Transverse colon (tissue), 4 donors: Measurements from ENCODE around the gene GABRB3. TPM values are rescaled to one million over a fixed set of nuclear protein-coding genes. Genes with fewer than 3 reads are reported as not detected.
"Not testable (repeated sequence)": the region's sequence is repeated elsewhere in the genome, so short reads cannot be mapped to it uniquely, and the experiment has no call there.

ENCODE experiments used
- DNase-seq: peaks from one replicate; pipeline ENCODE4 v3.0.0-alpha.2; 2019
- H3K27ac ChIP-seq, 4 donors: fragments of 200-600 bp; sonication (generic); 2 replicates each; pipeline ENCODE4 v1.5.1; 2016 to 2018; ENCODE audit warnings: inconsistent platforms in 4 of 4
- H3K27me3 ChIP-seq: fragments of 200-600 bp; sonication (generic); 2 replicates; pipeline ENCODE4 v1.5.1; 2017; ENCODE audit warnings: inconsistent platforms
- H3K36me3 ChIP-seq, 4 donors: fragments of 200-600 bp; sonication (generic); 2 replicates each; pipeline ENCODE4 v1.5.1; 2017 to 2019; ENCODE audit warnings: inconsistent platforms in 4 of 4
- H3K4me1 ChIP-seq, 4 donors: fragments of 200-600 bp; sonication (generic); 2 replicates each; pipeline ENCODE4 v1.5.1; 2017 to 2020; ENCODE audit warnings: inconsistent platforms in 4 of 4
- H3K4me3 ChIP-seq, 4 donors: fragments of 200-600 bp; sonication (generic); 1 replicate in 1 of 4; 2 replicates in 3 of 4; pipeline versions ENCODE4 v1.5.1 to v1.6.1; 2017 to 2019; ENCODE audit warnings: inconsistent platforms in 4 of 4
- H3K9me3 ChIP-seq, 2 donors: fragments of 200-600 bp; sonication (generic); 2 replicates each; pipeline ENCODE4 v1.5.1; 2017 to 2019; ENCODE audit warnings: inconsistent platforms in 2 of 2
- EP300 ChIP-seq: sonication (generic); formaldehyde crosslinking; IDR thresholded peaks from one replicate; pipeline ENCODE4 v1.6.1; 2017; ENCODE audit warnings: antibody characterized with exemption, low read depth
- POLR2A ChIP-seq: fragments of 450-650 bp; IDR thresholded peaks from one replicate; pipeline ENCODE4 v1.6.1; 2016; ENCODE audit warnings: antibody characterized with exemption, mild to moderate bottlenecking, moderate library complexity
- POLR2AphosphoS5 ChIP-seq, 3 donors: sonication (generic); formaldehyde crosslinking; IDR thresholded peaks; one replicate each; pipeline ENCODE4 v1.6.1; 2016; ENCODE audit warnings: antibody characterized with exemption in 3 of 3
- WGBS, 2 donors: methylation state at CpG; one replicate each; pipeline ENCODE4 v1.1.5; 2018; ENCODE audit warnings: low coverage in 1 of 2; 5-methylcytosine and 5-hydroxymethylcytosine counted together
- in situ Hi-C, 4 donors: fragments of 200-750 bp; cut with MboI; loops; one replicate each; pipeline versions ENCODE4 v1.15.0 to v1.15.1; 2017; ENCODE audit warnings: low sequenced_read_pairs in 3 of 4, low pct_ligation_motif_present in 1 of 4, low pct_unique_long_range_greater_than_20kb in 1 of 4
- intact Hi-C: fragments of 100-400 bp; cut with DNase I; formaldehyde crosslinking; loops from one replicate; pipeline ENCODE4 v1.15.1; 2023; ENCODE audit warnings: low total_unique reads
- total RNA-seq, 4 donors: library from RNA; depleted of rRNA; stranded (reverse); fragments of >200 nt; gene quantifications; one replicate each; pipeline ENCODE4 v1.1.0, GENCODE V29; 2016
- TF ChIP-seq, protein P1 (sequence below), 5 experiments: fragments of 200-600 bp in 3 of 5; fragments of 450-650 bp in 2 of 5; sonication (generic) in 3 of 5; IDR thresholded peaks; 1 replicate in 2 of 5; 2 replicates in 3 of 5; pipeline ENCODE4 v1.5.1; 2016 to 2017; ENCODE audit warnings: antibody characterized with exemption in 5 of 5, inconsistent platforms in 3 of 5, mild to moderate bottlenecking in 2 of 5, moderate library complexity in 1 of 5

The GABRB3 gene
- total RNA-seq, 4 donors from 2014 or later: 0.20 to 3.8 (median 1.2) TPM

GRCh38 chr15:26724381-26725150 is 48.3 kb downstream of the GABRB3 start:
- in situ Hi-C loops: no loop called here
- 88% methylated on average over 2 of the region's 2 CpGs; no CpG with 5 or more reads in 1 of the 2 donors for WGBS, 2 donors
- H3K4me3 ChIP-seq: no peak overlapping the region

GRCh38 chr15:26722621-26723160 is 50.2 kb downstream of the GABRB3 start:
- Histone ChIP-seq H3K27ac (no peak overlapping the region), H3K4me1 (no peaks in the 10 kb centered on the region), H3K4me3 (no peak overlapping the region), H3K27me3 (no peaks in the 10 kb centered on the region), H3K36me3 (no peaks in the 10 kb centered on the region), H3K9me3 (peaks cover 4 to 10% of the 10 kb centered on the region in 2 donors)
- TF ChIP-seq POLR2AphosphoS5 (IDR thresholded peaks at IDR 0.05): no peak
- no peak for TF ChIP-seq POLR2A
- no peak for TF ChIP-seq EP300
- TF ChIP-seq, protein P1, sequence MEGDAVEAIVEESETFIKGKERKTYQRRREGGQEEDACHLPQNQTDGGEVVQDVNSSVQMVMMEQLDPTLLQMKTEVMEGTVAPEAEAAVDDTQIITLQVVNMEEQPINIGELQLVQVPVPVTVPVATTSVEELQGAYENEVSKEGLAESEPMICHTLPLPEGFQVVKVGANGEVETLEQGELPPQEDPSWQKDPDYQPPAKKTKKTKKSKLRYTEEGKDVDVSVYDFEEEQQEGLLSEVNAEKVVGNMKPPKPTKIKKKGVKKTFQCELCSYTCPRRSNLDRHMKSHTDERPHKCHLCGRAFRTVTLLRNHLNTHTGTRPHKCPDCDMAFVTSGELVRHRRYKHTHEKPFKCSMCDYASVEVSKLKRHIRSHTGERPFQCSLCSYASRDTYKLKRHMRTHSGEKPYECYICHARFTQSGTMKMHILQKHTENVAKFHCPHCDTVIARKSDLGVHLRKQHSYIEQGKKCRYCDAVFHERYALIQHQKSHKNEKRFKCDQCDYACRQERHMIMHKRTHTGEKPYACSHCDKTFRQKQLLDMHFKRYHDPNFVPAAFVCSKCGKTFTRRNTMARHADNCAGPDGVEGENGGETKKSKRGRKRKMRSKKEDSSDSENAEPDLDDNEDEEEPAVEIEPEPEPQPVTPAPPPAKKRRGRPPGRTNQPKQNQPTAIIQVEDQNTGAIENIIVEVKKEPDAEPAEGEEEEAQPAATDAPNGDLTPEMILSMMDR (IDR thresholded peaks at IDR 0.05): no peak
- in situ Hi-C loops (no loop called here), intact Hi-C loops (no loop called here)
- no peak for DNase-seq
- WGBS, 2 donors: 55 to 66% methylated on average over 5 of the region's 5 CpGs

More at GRCh38 chr15:26724381-26725150, 48.3 kb downstream of the GABRB3 start:
- H3K9me3 ChIP-seq: peaks cover 4 to 5% of the 10 kb centered on the region in 2 donors
- no peaks in the 10 kb centered on the region for H3K36me3 ChIP-seq
- H3K4me1 ChIP-seq: no peaks in the 10 kb centered on the region
- H3K27ac ChIP-seq: no peak overlapping the region
- intact Hi-C loops: no loop called here
- TF ChIP-seq POLR2AphosphoS5 (IDR thresholded peaks at IDR 0.05): no peak
- TF ChIP-seq EP300: no peak
- TF ChIP-seq, protein P1 (IDR thresholded peaks at IDR 0.05): no peak
- no peak for TF ChIP-seq POLR2A
- no peaks in the 10 kb centered on the region for H3K27me3 ChIP-seq
- no peak for DNase-seq

GRCh38 chr15:26721232-26721967 is 51.5 kb downstream of the GABRB3 start:
- Histone ChIP-seq H3K27ac (no peak overlapping the region), H3K4me1 (no peaks in the 10 kb centered on the region), H3K27me3 (no peaks in the 10 kb centered on the region), H3K36me3 (no peaks in the 10 kb centered on the region), H3K9me3 (peaks cover 4 to 5% of the 10 kb centered on the region in 2 donors), H3K4me3 (no peak overlapping the region)
- TF ChIP-seq, protein P1 (IDR thresholded peaks at IDR 0.05): no peak
- TF ChIP-seq POLR2AphosphoS5 (IDR thresholded peaks at IDR 0.05) (no peak), EP300 (no peak), POLR2A (no peak)
- intact Hi-C loops: no loop called here
- WGBS, 2 donors: 36 to 53% methylated on average over 3 to 5 of the region's 5 CpGs
- in situ Hi-C loops: no loop called here
- no peak for DNase-seq

DNA sequence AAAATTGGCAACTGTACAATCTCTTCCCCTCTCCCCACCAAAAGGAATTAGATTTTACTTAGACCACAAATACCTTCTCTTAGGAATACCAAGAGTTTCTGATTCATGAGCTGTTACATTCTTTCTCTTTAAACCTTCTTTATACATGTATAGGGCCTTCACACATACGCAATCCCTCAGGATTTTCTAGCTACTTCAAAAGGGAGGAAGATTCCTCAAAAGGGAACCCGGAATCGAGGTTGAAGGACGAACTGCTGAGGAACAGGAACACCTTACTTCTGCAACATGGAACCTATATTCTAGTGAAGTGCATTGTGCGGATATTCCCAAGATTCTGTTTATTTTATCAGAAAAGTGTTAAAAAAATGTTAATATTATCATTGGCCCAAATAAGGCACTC is 52.3 kb downstream of the GABRB3 start:
- H3K27me3 ChIP-seq: no peaks in the 10 kb centered on the region
- intact Hi-C loops: no loop called here
- peaks cover 4 to 5% of the 10 kb centered on the region in 2 donors for H3K9me3 ChIP-seq
- in situ Hi-C loops: no loop called here
- no peaks in the 10 kb centered on the region for H3K4me1 ChIP-seq
- no peak overlapping the region for H3K4me3 ChIP-seq
- WGBS, 2 donors: 20 to 41% methylated on average over 4 to 5 of the region's 5 CpGs
- DNase-seq: no peak
- no peak overlapping the region for H3K27ac ChIP-seq
- no peaks in the 10 kb centered on the region for H3K36me3 ChIP-seq
- no peak for TF ChIP-seq POLR2A
- TF ChIP-seq, protein P1 (IDR thresholded peaks at IDR 0.05): no peak
- TF ChIP-seq POLR2AphosphoS5 (IDR thresholded peaks at IDR 0.05): no peak

- H3K4me1 ChIP-seq, intact Hi-C loops, H3K9me3 ChIP-seq, H3K27ac ChIP-seq, in situ Hi-C loops, H3K27me3 ChIP-seq, H3K4me3 ChIP-seq, DNase-seq, H3K36me3 ChIP-seq: not testable (repeated sequence)
- 33 to 35% methylated on average over 2 to 5 of the region's 5 CpGs for WGBS, 2 donors
Measured at GRCh38 chr15:26719866-26720265, 53.0 kb downstream of the GABRB3 start.
